ENCODE data around the gene MYH7. TPM values are rescaled to one million over a fixed set of nuclear protein-coding genes. Genes with fewer than 3 reads are reported as not detected.

MYH7 gene
- under 1 TPM; 0.04 to 0.06 TPM for total RNA-seq

DNA sequence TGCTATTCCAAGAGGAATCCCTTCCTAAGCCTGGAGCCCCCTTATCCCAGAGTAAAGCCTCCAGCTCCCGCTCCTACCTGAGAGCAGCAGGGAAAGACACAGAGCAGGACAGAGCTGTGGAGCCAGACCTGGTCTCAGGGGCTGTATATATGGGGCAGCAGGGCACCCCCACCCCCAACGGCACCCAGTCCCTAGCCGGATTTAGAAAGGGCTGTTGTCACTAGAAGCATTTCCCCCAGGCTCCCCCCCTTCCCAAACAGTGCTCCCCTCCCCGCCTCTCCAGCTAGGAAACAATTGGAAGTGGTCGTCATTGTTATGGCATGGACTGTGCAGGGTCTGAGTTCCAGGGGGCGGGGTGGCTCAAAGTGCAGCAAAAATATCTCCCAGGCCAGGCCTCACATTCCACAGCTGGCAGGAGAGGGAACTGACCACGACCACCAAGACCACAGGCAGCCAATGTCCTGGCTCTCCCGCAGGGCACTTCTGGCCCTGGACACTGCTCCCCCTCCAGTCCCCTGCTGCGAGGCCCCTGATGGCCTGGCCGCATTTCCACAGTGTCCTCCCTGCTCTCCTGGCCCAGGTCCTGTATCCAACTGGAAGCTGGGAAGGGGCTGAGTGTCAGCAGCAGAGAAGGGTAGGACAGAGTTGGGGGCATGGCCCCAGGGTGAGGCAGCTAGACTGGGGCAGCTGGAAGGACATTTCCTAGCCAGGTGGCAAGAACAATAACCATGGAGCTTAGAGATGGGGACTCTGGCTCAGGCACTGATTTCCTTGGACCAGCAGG is at the start of gene MYH7:
MYH7 (minus strand) TSS at position 118 of the 784 bp plus-strand sequence. CDS start 1,928 bp downstream, outside the sequence.
- DNase-seq: no peak
- H3K27ac Mint-ChIP-seq: no peak within 1 kb of the TSS

DNA sequence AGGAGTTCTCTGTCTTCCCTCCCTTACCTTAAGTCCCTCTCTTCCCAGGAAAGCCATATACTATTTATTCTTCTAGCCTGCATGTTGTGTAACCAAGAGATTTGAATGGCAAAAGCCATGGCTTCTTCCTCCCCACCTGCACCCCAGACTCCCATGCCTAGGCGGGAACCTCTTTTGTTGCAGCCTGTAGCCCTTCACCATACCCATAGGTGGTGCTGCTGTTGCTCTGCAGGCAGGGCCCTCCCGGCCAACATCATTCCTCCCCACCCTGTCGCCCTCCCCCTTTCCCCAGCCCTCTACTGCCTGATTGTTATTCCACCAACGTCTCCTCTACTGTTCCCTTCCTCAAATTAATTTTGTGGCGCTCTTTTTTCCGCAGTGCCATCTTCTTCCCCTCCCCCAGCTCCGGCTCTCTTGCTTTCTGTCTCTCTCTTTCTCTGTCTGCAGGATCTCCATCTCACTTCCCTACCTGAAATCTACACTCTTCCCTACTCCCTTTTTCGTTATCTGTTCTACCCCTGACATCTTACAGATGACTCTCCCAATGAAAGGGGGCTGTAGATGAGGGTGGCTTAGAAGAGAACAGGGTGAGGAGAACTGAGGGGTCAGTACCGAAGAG is 47.9 kb upstream of the MYH7 start:
- H3K9me3 Mint-ChIP-seq: no peaks in the 10 kb centered on the region
- H3K4me1 Mint-ChIP-seq: no peaks in the 10 kb centered on the region
- peaks cover 8% of the 10 kb centered on the region for H3K36me3 Mint-ChIP-seq
- H3K4me3 Mint-ChIP-seq: no peak overlapping the region
- H3K27ac Mint-ChIP-seq: no peak overlapping the region
- H3K27me3 Mint-ChIP-seq: no peaks in the 10 kb centered on the region
- peak; percentile 14 for DNase-seq

More for the DNA sequence above, at the start of gene MYH7:
- Mint-ChIP-seq H3K36me3 (no peaks in the 10 kb centered on the region), H3K9me3 (no peaks in the 10 kb centered on the region), H3K27me3 (no peaks in the 10 kb centered on the region), H3K4me3 (no peak within 1 kb of the TSS), H3K4me1 (no peaks in the 10 kb centered on the region)

DNA sequence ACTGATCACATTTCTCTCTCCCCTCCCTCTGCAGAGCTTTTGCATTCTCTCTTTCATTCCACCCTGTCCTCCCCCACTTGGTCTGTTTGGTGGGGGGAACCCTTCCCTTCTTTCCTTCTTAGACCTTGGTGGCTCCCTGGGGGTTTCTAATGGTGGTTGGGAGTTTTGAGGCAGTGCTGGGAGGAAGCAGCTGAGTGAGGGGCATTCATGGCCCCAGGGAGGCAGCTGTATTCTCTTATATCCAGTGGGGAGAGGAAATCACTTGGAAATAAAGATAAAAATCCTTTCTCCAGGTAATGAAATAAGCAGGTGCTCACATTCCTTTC is 47.3 kb upstream of the MYH7 start:
- DNase-seq: no peak
- Mint-ChIP-seq H3K4me3 (no peak overlapping the region), H3K27me3 (no peaks in the 10 kb centered on the region), H3K27ac (no peak overlapping the region), H3K4me1 (peaks cover under 1% of the 10 kb centered on the region), H3K36me3 (peaks cover 10% of the 10 kb centered on the region), H3K9me3 (no peaks in the 10 kb centered on the region)

DNA sequence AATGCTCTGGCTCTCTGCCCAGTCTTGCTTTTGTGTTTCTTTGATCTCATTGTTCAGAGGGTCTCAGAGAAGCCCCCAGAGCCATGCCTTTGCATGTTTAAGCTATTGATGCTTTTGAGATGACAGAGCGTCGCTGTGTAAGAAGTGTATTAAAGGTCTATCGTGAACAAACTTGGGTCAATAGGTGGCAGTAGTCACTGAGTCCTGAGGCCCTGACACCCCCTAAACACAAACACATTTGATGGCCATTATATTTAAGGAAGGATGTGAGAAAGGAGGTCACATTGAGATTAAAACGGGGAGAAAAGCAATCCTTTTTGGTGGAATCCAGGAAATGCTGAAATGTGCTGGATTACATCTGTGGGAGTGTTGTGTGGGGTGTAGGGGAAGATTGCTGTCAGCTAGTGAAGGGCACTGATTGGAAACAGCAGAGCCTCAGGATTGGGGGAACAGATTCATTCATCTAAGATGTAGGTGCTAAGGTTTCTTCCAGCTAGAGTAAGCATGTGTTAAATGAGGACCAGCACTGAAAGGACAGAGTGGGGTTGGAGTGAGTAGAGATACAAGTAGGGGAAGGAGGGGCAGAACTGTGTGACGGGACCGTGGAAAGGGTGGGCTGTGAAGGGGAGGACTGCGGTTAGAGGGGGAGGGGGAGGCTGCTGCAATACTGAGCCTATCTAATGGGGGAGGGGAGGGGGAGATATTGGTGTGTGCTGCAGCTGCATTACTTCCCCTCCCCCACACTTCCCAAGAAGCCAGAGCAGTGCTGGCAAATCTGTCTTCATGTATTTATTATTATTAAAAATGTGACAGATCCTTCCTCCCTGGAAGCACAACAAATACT is 46.7 kb upstream of the MYH7 start:
- peaks cover 2% of the 10 kb centered on the region for H3K4me1 Mint-ChIP-seq
- H3K27ac Mint-ChIP-seq: no peak overlapping the region
- no peaks in the 10 kb centered on the region for H3K27me3 Mint-ChIP-seq
- H3K9me3 Mint-ChIP-seq: no peaks in the 10 kb centered on the region
- no peak overlapping the region for H3K4me3 Mint-ChIP-seq
- H3K36me3 Mint-ChIP-seq: peaks cover 13% of the 10 kb centered on the region
- DNase-seq: no peak

DNA sequence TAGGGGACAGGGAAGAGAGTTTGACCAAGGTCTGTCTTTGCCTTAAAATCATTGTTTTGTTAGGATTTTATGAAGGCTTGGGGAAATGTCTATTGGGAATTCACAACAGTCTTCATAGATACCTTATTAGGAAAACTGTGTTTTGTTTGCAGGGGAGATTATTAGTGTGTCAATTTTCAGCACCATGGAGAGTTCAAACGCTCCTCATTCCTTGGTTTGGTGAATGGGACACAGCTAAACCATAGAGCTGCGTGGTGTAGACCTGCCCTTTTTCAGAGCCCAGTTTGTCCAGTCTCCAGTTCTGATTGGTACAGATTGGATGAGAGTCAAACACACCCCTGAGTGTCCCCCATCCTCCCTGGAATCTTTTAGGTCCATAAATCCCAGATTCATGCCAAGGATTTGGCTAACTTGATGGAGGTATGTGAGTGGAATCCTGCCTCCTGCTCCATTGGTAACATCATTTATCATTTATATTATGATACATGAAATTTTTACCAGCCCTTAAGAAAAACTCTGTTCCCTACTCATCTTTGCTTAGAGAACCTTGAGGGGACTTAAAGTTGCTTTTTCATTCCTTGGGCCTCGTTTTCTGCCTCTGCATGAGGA is 46.0 kb upstream of the MYH7 start:
- no peak overlapping the region for H3K4me3 Mint-ChIP-seq
- H3K4me1 Mint-ChIP-seq: peaks cover 2% of the 10 kb centered on the region
- H3K27ac Mint-ChIP-seq: no peak overlapping the region
- DNase-seq: no peak
- H3K9me3 Mint-ChIP-seq: no peaks in the 10 kb centered on the region
- no peaks in the 10 kb centered on the region for H3K27me3 Mint-ChIP-seq
- H3K36me3 Mint-ChIP-seq: peaks cover 13% of the 10 kb centered on the region

DNA sequence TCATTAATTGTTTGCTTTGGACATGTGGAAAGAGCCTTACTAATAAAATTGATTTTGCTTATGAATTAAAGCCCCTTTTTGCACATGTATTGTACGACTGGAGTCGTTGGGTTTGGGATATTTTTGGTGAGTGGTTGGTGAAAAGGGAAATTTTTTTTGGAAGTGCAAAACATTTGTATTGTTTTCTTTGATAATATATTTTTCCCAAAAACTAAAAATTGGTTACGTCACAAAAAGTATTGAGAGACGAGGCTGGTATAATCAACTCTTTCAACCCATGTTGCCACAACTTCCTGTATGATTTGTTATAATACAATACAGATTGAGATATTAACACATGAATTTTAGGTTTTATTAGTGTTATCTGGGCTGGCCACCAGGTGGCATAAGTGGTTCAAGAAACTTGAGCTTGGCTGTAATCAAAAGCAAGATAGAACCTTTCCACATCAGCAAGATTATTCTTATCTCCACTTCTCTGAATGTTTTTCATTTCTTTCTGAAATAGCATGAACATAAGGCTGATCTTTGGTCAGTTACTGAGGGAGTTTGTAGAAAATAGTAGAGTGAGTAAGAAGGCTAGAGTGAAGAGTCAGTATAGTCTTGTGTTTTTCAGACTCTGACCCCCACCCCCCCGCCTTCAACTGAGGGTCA is 42.8 kb upstream of the MYH7 start:
- peak; percentile 61 for DNase-seq
- H3K36me3 Mint-ChIP-seq: peaks cover 19% of the 10 kb centered on the region
- no peak overlapping the region for H3K27ac Mint-ChIP-seq
- no peak overlapping the region for H3K4me3 Mint-ChIP-seq
- H3K4me1 Mint-ChIP-seq: peaks cover 2% of the 10 kb centered on the region
- no peaks in the 10 kb centered on the region for H3K9me3 Mint-ChIP-seq
- H3K27me3 Mint-ChIP-seq: no peaks in the 10 kb centered on the region

DNA sequence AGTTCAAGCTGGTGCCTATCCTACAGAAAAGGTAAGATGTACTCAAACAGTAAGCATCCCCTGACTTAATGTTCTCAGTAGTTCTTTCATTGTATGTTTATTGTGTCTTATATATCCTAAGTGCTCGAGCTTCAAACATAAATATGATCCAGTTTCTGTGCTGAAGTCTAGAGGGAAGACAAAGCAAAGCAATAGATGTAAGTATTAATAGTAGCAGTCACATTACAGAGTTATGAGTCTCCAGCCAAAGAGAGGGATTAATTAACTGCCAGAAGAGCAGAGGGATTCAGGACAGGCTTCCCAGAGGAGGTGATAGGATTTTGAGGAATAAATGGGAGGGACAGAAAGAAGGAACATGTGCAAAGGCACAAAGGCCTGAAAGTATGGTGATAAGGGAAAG is 35.5 kb upstream of the MYH7 start:
- Mint-ChIP-seq H3K27ac (no peak overlapping the region), H3K4me3 (no peak overlapping the region), H3K27me3 (no peaks in the 10 kb centered on the region), H3K4me1 (peaks cover 10% of the 10 kb centered on the region), H3K9me3 (no peaks in the 10 kb centered on the region), H3K36me3 (peaks cover 24% of the 10 kb centered on the region)
- DNase-seq: no peak

DNA sequence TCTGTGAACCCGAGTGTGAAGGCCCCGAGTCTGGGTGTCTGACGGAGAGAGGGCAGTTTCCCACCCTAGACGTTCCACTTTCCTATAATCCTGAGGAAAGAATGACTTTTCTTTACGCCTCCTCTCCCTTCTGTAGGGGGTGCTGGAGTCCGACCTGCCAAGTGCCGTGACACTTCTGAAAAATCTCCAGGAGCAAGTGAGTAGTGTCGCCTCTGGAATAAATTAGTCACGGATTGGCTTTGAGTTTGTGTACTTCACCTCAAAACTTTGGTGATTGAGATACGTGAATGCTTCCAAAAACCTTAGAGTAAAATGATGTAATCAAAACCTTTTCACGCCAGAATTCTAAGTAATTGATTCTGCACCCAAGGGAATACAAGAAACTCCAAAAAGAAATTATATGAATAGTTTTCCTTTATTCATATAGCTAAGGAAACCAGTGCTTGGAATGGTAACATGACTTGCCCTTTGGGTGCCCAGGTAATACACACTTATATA is 34.5 kb upstream of the MYH7 start:
- Mint-ChIP-seq H3K4me3 (no peak overlapping the region), H3K27me3 (no peaks in the 10 kb centered on the region), H3K4me1 (peaks cover 10% of the 10 kb centered on the region), H3K36me3 (peaks cover 21% of the 10 kb centered on the region), H3K9me3 (no peaks in the 10 kb centered on the region), H3K27ac (no peak overlapping the region)
- DNase-seq: peak; percentile 36

DNA sequence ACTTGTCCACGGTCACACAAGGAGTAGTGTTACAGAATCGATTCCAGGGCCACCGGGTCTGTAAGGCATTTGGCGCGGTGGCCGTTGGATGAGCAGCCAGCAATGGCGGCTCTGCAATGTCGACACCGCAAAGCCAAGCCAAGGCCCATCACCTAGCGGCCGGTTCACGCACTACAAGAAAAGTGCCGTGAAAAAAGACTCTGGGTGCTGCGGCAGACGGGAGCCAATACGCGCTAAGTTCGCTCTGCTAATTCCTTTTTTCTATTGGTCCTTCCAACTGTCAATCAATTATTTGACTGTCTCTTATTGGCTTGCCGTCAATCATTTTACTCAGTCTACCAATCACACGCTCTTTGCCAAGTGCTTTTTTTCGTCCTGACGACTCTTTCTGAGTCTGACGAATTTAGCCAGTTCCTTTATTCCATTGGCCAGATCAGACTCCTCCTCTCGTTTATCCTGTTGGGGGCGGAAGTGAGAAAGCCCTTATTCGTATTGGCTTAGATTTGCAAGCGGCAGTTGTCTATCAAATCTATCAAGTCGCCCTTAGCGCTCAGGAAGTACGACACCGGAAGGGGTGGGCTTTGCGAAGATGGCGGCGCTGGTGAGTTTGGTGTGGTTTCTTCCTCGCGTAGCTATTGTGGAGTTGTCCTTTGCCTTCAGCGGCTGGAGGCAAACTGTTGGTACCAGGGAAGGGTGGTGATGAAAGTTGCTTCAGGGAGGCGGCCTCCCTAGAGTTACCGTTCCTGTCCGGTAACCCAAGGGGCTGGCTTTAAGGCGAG is 33.9 kb upstream of the MYH7 start, which contains the start of gene NGDN:
NGDN (plus strand) TSS at position 577 of the 779 bp plus-strand sequence; CDS start at position 590, 13 bp downstream.
- Mint-ChIP-seq H3K36me3 (peaks cover 20% of the 10 kb centered on the region), H3K9me3 (no peaks in the 10 kb centered on the region), H3K4me1 (peaks cover 10% of the 10 kb centered on the region), H3K4me3 (no peak within 1 kb of the TSS), H3K27ac (no peak within 1 kb of the TSS), H3K27me3 (no peaks in the 10 kb centered on the region)
- peak; percentile 91 for DNase-seq

DNA sequence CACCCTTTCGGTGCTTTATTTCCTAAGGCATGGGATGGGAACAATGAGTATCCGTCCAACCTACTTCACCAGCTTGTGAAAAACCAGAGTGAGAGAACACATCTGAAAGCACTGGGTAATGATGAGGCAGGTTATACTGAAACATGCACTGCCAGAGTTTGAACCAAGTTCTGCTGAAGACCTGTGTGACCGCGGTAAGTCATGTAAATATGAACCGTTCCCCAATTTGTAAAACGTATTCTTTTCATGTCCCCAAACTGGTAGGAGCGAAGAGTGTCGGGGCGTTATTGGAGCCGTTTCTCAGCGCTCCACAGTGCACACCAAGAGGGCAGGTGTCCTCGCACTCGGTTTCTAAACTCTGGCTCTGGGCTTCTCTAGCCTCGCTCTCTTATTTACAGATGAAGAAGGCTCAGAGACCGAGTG is 33.3 kb upstream of the MYH7 start:
- Mint-ChIP-seq H3K4me3 (no peak overlapping the region), H3K4me1 (peaks cover 10% of the 10 kb centered on the region), H3K9me3 (no peaks in the 10 kb centered on the region), H3K36me3 (peaks cover 19% of the 10 kb centered on the region), H3K27ac (no peak overlapping the region), H3K27me3 (no peaks in the 10 kb centered on the region)
- DNase-seq: no peak

DNA sequence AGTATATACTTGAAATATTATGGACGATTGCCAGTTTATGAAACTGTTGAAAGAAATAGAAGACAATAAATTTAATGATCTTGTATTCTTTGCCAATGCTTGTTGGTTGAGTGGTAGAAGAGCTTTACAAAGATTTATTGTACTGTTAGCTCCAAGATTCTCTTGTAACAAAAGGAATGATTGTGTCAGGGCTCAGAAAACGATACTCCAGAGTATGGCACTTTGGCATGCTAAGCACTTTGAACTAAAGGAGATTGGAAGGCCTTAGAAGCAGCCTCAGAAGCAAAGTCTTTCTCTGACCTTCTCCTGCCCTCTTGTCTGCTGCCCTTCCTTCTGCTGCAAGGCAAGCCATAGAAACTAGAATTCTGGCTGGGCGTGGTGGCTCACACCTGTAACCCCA is 29.8 kb upstream of the MYH7 start:
- Mint-ChIP-seq H3K36me3 (no peaks in the 10 kb centered on the region), H3K27ac (no peak overlapping the region), H3K4me1 (no peaks in the 10 kb centered on the region), H3K27me3 (no peaks in the 10 kb centered on the region), H3K4me3 (no peak overlapping the region), H3K9me3 (no peaks in the 10 kb centered on the region)
- no peak for DNase-seq

DNA sequence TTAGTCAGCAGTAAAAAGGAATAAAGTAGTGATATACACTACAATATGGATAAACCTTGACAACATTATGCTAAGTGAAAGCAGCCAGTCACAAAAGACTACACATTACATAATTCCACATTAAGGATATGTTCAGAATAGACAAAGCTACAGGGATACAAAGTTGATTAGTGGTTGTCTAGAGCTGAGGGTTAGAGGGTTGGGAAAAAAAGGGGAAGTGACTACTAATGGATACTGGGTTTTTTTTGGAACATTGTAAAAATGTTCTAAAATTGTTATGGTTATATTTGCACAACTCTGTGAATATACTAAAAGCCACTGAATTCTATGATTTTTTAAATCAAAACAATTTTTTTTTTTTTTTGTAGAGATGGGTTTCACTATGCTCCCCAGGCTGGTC is 29.2 kb upstream of the MYH7 start:
- no peaks in the 10 kb centered on the region for H3K36me3 Mint-ChIP-seq
- H3K27me3 Mint-ChIP-seq: peaks cover 2% of the 10 kb centered on the region
- no peak for DNase-seq
- no peaks in the 10 kb centered on the region for H3K9me3 Mint-ChIP-seq
- H3K4me3 Mint-ChIP-seq: no peak overlapping the region
- H3K27ac Mint-ChIP-seq: no peak overlapping the region
- H3K4me1 Mint-ChIP-seq: no peaks in the 10 kb centered on the region

DNA sequence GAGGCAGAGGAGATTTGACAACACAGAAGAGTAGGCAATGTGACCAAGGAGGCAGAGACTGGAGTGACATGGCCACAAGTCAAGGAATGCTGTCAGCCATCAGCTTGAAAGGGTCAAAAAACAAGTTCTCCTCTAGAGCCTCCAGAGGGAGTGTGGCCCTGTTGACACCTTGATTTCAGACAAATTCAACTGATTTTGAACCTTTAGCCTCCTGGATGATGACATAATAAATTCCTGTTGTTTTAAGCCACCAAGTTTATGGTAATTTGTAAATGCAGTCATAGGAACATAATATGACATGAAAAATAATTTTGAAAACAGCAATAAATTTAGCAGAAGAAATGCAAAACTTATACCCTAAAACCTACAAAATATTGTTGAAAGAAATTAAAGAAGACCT is 25.5 kb upstream of the MYH7 start:
- no peak for DNase-seq
- Mint-ChIP-seq H3K36me3 (no peaks in the 10 kb centered on the region), H3K27ac (no peak overlapping the region), H3K4me1 (no peaks in the 10 kb centered on the region), H3K27me3 (peaks cover 19% of the 10 kb centered on the region), H3K9me3 (no peaks in the 10 kb centered on the region), H3K4me3 (no peak overlapping the region)
